Small intestine (tissue), 7 donors: Measurements from ENCODE around the gene DUOXA2. TPM values are rescaled to one million over a fixed set of nuclear protein-coding genes. Genes with fewer than 3 reads are reported as not detected.
"Not testable (repeated sequence)": the region's sequence is repeated elsewhere in the genome, so short reads cannot be mapped to it uniquely, and the experiment has no call there.

Experiments used
- DNase-seq, 2 donors: peaks; one replicate each; pipeline versions ENCODE4 v3.0.0 to v3.0.0-alpha.2; 2013
- FAIRE-seq: peaks from 2 replicates; lab custom pipeline; 2012; peaks lifted over from hg19 to GRCh38; lab: Jason Lieb, UNC
- H3K27ac ChIP-seq, 3 donors: one replicate each; pipeline ENCODE4 v1.5.1; 2013; ENCODE audit warnings: low read length in 2 of 3, mild to moderate bottlenecking in 2 of 3, control low read depth in 1 of 3, inconsistent platforms in 1 of 3, low read depth in 1 of 3, moderate library complexity in 1 of 3
- H3K27me3 ChIP-seq, 3 donors: one replicate each; pipeline ENCODE4 v1.6.1; 2013; ENCODE audit warnings: low read length in 3 of 3, inconsistent platforms in 1 of 3; ENCODE audit not compliant: control insufficient read depth in 3 of 3, insufficient read depth in 3 of 3
- H3K36me3 ChIP-seq, 3 donors: one replicate each; pipeline ENCODE4 v1.6.1; 2013; ENCODE audit warnings: low read length in 3 of 3, inconsistent platforms in 1 of 3, low read depth in 1 of 3, mild to moderate bottlenecking in 1 of 3, moderate library complexity in 1 of 3; ENCODE audit not compliant: control insufficient read depth in 3 of 3, insufficient read depth in 2 of 3
- H3K4me1 ChIP-seq, 3 donors: one replicate each; pipeline ENCODE4 v1.6.1; 2013; ENCODE audit warnings: low read length in 2 of 3, inconsistent platforms in 1 of 3, low read depth in 1 of 3, mild to moderate bottlenecking in 1 of 3, moderate library complexity in 1 of 3; ENCODE audit not compliant: control insufficient read depth in 3 of 3, insufficient read depth in 2 of 3
- H3K4me3 ChIP-seq, 3 donors: one replicate each; pipeline ENCODE4 v1.5.1; 2013; ENCODE audit warnings: low read length in 3 of 3, control low read depth in 1 of 3, inconsistent platforms in 1 of 3, low read depth in 1 of 3, mild to moderate bottlenecking in 1 of 3, moderate library complexity in 1 of 3
- H3K9me3 ChIP-seq, 2 donors: one replicate each; pipeline ENCODE4 v1.6.1; 2013; ENCODE audit warnings: low read depth in 1 of 2, low read length in 1 of 2; ENCODE audit not compliant: control insufficient read depth in 2 of 2, insufficient read depth in 1 of 2
- WGBS, 3 donors: extraction: QIAGEN DNeasy Blood & Tissue Kit; methylation state at CpG; one replicate each; pipeline ENCODE4 v1.1.7; 2013; 5-methylcytosine and 5-hydroxymethylcytosine counted together
- polyA plus RNA-seq, 4 donors: library from polyadenylated mRNA; stranded (reverse) in 3 of 4; unstranded in 1 of 4; fragments of 200-250 nt in 3 of 4; fragments of 120-200 nt in 1 of 4; gene quantifications; one replicate each; pipeline versions ENCODE4 v1.2.1 to v1.2.3, GENCODE V29; 2013
- donor health status: healthy with polysubstance abuse.
- donor health status: control.
- donor health status: control.
- donor health status: Bipolar disorder and iron deficiency.
- donor health status: healthy.

DUOXA2 gene
- polyA plus RNA-seq, 4 donors: 0.12 to 7.5 TPM; not detected in 2

- Histone ChIP-seq H3K27ac (no peak overlapping the region), H3K36me3 (no peaks in the 10 kb centered on the region), H3K4me3 (no peak overlapping the region), H3K9me3 (no peaks in the 10 kb centered on the region), H3K27me3 (peaks cover 0 to 16% (median 0%) of the 10 kb centered on the region in 3 donors), H3K4me1 (no peaks in the 10 kb centered on the region)
- FAIRE-seq (no peak), DNase-seq (no peak)
- WGBS, 3 donors: 87 to 90% (median 89%) methylated on average over 12 of the region's 12 CpGs
Measured at GRCh38 chr15:45101749-45102148, 12.4 kb upstream of the DUOXA2 start.

GRCh38 chr15:45102226-45102625 is 11.9 kb upstream of the DUOXA2 start:
- no peak for DNase-seq

GRCh38 chr15:45104170-45104569 is 10.0 kb upstream of the DUOXA2 start:
- H3K4me3 ChIP-seq, H3K27ac ChIP-seq, H3K36me3 ChIP-seq, DNase-seq, H3K9me3 ChIP-seq, FAIRE-seq, H3K4me1 ChIP-seq: not testable (repeated sequence)
- H3K27me3 ChIP-seq: peaks cover 0 to 28% (median 3%) of the 10 kb centered on the region in 3 donors
- 85 to 94% (median 90%) methylated on average over 8 to 9 of the region's 9 CpGs for WGBS, 3 donors

More at GRCh38 chr15:45102226-45102625, 11.9 kb upstream of the DUOXA2 start:
- 68 to 84% (median 78%) methylated on average over 6 of the region's 6 CpGs for WGBS, 3 donors
- H3K27ac ChIP-seq: no peak overlapping the region
- H3K4me3 ChIP-seq: no peak overlapping the region
- no peaks in the 10 kb centered on the region for H3K4me1 ChIP-seq
- H3K27me3 ChIP-seq: peaks cover 0 to 20% (median 0%) of the 10 kb centered on the region in 3 donors
- no peaks in the 10 kb centered on the region for H3K9me3 ChIP-seq
- H3K36me3 ChIP-seq: no peaks in the 10 kb centered on the region
- no peak for FAIRE-seq

- no peaks in the 10 kb centered on the region for H3K4me1 ChIP-seq
- no peak overlapping the region for H3K4me3 ChIP-seq
- no peak for DNase-seq
- no peaks in the 10 kb centered on the region for H3K9me3 ChIP-seq
- no peak for FAIRE-seq
- no peak overlapping the region for H3K27ac ChIP-seq
- no peaks in the 10 kb centered on the region for H3K36me3 ChIP-seq
- peaks cover 0 to 41% (median 7%) of the 10 kb centered on the region in 3 donors for H3K27me3 ChIP-seq
- 93 to 98% (median 93%) methylated on average over 11 of the region's 11 CpGs for WGBS, 3 donors
Measured at GRCh38 chr15:45105586-45105985, 8.5 kb upstream of the DUOXA2 start.

GRCh38 chr15:45106002-45106790 is 7.9 kb upstream of the DUOXA2 start:
- no peak overlapping the region for H3K4me3 ChIP-seq
- H3K36me3 ChIP-seq: no peaks in the 10 kb centered on the region
- WGBS, 3 donors: 73 to 78% (median 75%) methylated on average over 15 of the region's 15 CpGs
- no peak for DNase-seq
- FAIRE-seq: no peak
- H3K4me1 ChIP-seq: no peaks in the 10 kb centered on the region
- no peak overlapping the region for H3K27ac ChIP-seq
- no peaks in the 10 kb centered on the region for H3K9me3 ChIP-seq
- H3K27me3 ChIP-seq: peaks cover 0 to 40% (median 7%) of the 10 kb centered on the region in 3 donors

- FAIRE-seq: no peak
- no peak for DNase-seq
- peaks cover 7 to 54% (median 22%) of the 10 kb centered on the region in 3 donors for H3K27me3 ChIP-seq
Measured at GRCh38 chr15:45107941-45108630, 6.0 kb upstream of the DUOXA2 start.

GRCh38 chr15:45110256-45110820 is 3.8 kb upstream of the DUOXA2 start:
- H3K27ac ChIP-seq: no peak overlapping the region
- H3K4me1 ChIP-seq: peaks cover 0 to 5% (median 0%) of the 10 kb centered on the region in 3 donors
- DNase-seq: no peak
- H3K9me3 ChIP-seq: no peaks in the 10 kb centered on the region
- H3K4me3 ChIP-seq: no peak overlapping the region
- 48 to 79% (median 65%) methylated on average over 11 of the region's 11 CpGs for WGBS, 3 donors
- peaks cover 7 to 74% (median 43%) of the 10 kb centered on the region in 3 donors for H3K27me3 ChIP-seq
- no peak for FAIRE-seq
- no peaks in the 10 kb centered on the region for H3K36me3 ChIP-seq

More at GRCh38 chr15:45107941-45108630, 6.0 kb upstream of the DUOXA2 start:
- Histone ChIP-seq H3K27ac (no peak overlapping the region), H3K4me1 (peaks cover 0 to 5% (median 0%) of the 10 kb centered on the region in 3 donors), H3K4me3 (no peak overlapping the region), H3K9me3 (no peaks in the 10 kb centered on the region), H3K36me3 (no peaks in the 10 kb centered on the region)
- 92 to 93% (median 93%) methylated on average over 10 of the region's 10 CpGs for WGBS, 3 donors

GRCh38 chr15:45111390-45112142 is 2.6 kb upstream of the DUOXA2 start:
- Histone ChIP-seq H3K4me1 (peaks cover 0 to 5% (median 0%) of the 10 kb centered on the region in 3 donors), H3K9me3 (no peaks in the 10 kb centered on the region), H3K27ac (no peak overlapping the region), H3K36me3 (no peaks in the 10 kb centered on the region), H3K4me3 (no peak overlapping the region), H3K27me3 (peaks cover 7 to 80% (median 54%) of the 10 kb centered on the region in 3 donors)
- DNase-seq: no peak
- 7 to 22% (median 11%) methylated on average over 58 to 70 of the region's 71 CpGs for WGBS, 3 donors
- FAIRE-seq: no peak
